ENCODE measurements around the gene GCLC. TPM values are rescaled to one million over a fixed set of nuclear protein-coding genes. Genes with fewer than 3 reads are reported as not detected.
"Not testable (repeated sequence)": the region's sequence is repeated elsewhere in the genome, so short reads cannot be mapped to it uniquely, and the experiment has no call there.

GCLC gene
- polyA plus RNA-seq, 12 donors, result 6.6 to 33.2 (median 10.2) TPM; not detected in 1

GRCh38 chr6:53494076-53494475 lies 50.8 kb downstream of the GCLC start:
- DNase-seq, result no peak

GRCh38 chr6:53493635-53494025 lies 51.3 kb downstream of the GCLC start:
- no peak for DNase-seq

- DNase-seq, result peak; percentile 55
Measured at GRCh38 chr6:53492860-53493634, 51.9 kb downstream of the GCLC start.

- no peak for DNase-seq
Measured at GRCh38 chr6:53487080-53487479, 57.8 kb downstream of the GCLC start.

GRCh38 chr6:53486679-53487078 lies 58.2 kb downstream of the GCLC start:
- no peak for DNase-seq

- peak; percentile 77 for DNase-seq
Measured at GRCh38 chr6:53484476-53485280, 60.2 kb downstream of the GCLC start.

- peak; percentile 16 for DNase-seq
Measured at GRCh38 chr6:53483423-53484353, 61.2 kb downstream of the GCLC start.

GRCh38 chr6:53481323-53481722 lies 63.6 kb downstream of the GCLC start:
- DNase-seq, result no peak

- not testable (repeated sequence) for DNase-seq
Measured at GRCh38 chr6:53480774-53481173, 64.1 kb downstream of the GCLC start.

- no peak for DNase-seq
Measured at GRCh38 chr6:53479871-53480270, 65.0 kb downstream of the GCLC start.

- DNase-seq, result no peak
Measured at GRCh38 chr6:53476964-53477363, 67.9 kb downstream of the GCLC start.

GRCh38 chr6:53474010-53474409 lies 70.9 kb downstream of the GCLC start:
- no peak for DNase-seq

- no peak for DNase-seq
Measured at GRCh38 chr6:53469163-53469562, 75.7 kb downstream of the GCLC start.

- DNase-seq, result no peak
Measured at GRCh38 chr6:53466257-53466656, 78.6 kb downstream of the GCLC start.

GRCh38 chr6:53465732-53466131 lies 79.2 kb downstream of the GCLC start:
- DNase-seq, result no peak

GRCh38 chr6:53464927-53465460 lies 79.9 kb downstream of the GCLC start:
- no peak for DNase-seq

GRCh38 chr6:53464483-53464882 lies 80.4 kb downstream of the GCLC start:
- no peak for DNase-seq

- no peak for DNase-seq
Measured at GRCh38 chr6:53461696-53462095, 83.2 kb downstream of the GCLC start.

- no peak for DNase-seq
Measured at GRCh38 chr6:53461041-53461656, 83.8 kb downstream of the GCLC start.

GRCh38 chr6:53458105-53458866 lies 86.6 kb downstream of the GCLC start:
- DNase-seq, result no peak
